Neural cell (in vitro differentiated cells): ENCODE results near the gene KNL1.

ENCODE experiments used
- RAD21 ChIP-seq: fragments of 450-650 bp; conservative IDR thresholded peaks from 2 replicates; pipeline ENCODE4 v1.6.1; 2014; ENCODE audit warnings: antibody characterized with exemption, mild to moderate bottlenecking, moderate library complexity
- TF ChIP-seq, protein P1 (sequence below): fragments of 450-650 bp; IDR thresholded peaks from 2 replicates; pipeline ENCODE4 v1.5.1; 2014; ENCODE audit warnings: antibody characterized with exemption, mild to moderate bottlenecking, moderate library complexity; ENCODE audit not compliant: poor library complexity, severe bottlenecking
- TF ChIP-seq, protein P2 (sequence below): IDR thresholded peaks from 2 replicates; pipeline ENCODE4 v1.6.1; 2012; ENCODE audit warnings: borderline replicate concordance

DNA sequence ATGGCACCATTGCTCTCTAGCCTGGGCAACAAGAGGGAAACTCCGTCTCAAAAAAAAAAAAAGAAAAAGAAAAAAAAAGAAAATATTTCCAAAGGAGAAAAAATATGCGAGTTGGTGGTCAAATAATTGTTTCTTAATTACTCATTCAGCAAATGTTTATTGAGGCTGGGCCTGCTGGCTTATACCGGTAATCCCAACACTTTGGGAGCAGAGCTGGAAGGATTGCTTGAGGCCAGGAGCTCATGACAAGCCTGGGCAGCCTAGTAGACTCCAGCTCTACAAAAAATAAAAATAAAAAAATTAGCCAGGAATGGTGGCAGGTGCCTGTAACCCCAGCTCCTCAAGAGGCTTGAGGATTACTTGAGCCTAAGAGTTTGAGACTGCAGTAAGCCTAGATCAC is 4.1 kb downstream of the KNL1 start:
- TF ChIP-seq, protein P1, sequence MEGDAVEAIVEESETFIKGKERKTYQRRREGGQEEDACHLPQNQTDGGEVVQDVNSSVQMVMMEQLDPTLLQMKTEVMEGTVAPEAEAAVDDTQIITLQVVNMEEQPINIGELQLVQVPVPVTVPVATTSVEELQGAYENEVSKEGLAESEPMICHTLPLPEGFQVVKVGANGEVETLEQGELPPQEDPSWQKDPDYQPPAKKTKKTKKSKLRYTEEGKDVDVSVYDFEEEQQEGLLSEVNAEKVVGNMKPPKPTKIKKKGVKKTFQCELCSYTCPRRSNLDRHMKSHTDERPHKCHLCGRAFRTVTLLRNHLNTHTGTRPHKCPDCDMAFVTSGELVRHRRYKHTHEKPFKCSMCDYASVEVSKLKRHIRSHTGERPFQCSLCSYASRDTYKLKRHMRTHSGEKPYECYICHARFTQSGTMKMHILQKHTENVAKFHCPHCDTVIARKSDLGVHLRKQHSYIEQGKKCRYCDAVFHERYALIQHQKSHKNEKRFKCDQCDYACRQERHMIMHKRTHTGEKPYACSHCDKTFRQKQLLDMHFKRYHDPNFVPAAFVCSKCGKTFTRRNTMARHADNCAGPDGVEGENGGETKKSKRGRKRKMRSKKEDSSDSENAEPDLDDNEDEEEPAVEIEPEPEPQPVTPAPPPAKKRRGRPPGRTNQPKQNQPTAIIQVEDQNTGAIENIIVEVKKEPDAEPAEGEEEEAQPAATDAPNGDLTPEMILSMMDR = no peak
- TF ChIP-seq, protein P2, sequence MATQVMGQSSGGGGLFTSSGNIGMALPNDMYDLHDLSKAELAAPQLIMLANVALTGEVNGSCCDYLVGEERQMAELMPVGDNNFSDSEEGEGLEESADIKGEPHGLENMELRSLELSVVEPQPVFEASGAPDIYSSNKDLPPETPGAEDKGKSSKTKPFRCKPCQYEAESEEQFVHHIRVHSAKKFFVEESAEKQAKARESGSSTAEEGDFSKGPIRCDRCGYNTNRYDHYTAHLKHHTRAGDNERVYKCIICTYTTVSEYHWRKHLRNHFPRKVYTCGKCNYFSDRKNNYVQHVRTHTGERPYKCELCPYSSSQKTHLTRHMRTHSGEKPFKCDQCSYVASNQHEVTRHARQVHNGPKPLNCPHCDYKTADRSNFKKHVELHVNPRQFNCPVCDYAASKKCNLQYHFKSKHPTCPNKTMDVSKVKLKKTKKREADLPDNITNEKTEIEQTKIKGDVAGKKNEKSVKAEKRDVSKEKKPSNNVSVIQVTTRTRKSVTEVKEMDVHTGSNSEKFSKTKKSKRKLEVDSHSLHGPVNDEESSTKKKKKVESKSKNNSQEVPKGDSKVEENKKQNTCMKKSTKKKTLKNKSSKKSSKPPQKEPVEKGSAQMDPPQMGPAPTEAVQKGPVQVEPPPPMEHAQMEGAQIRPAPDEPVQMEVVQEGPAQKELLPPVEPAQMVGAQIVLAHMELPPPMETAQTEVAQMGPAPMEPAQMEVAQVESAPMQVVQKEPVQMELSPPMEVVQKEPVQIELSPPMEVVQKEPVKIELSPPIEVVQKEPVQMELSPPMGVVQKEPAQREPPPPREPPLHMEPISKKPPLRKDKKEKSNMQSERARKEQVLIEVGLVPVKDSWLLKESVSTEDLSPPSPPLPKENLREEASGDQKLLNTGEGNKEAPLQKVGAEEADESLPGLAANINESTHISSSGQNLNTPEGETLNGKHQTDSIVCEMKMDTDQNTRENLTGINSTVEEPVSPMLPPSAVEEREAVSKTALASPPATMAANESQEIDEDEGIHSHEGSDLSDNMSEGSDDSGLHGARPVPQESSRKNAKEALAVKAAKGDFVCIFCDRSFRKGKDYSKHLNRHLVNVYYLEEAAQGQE = no peak
- TF ChIP-seq RAD21 = no peak
